ENCODE data around the gene RFX4.

- TF ChIP-seq CTCF (IDR thresholded peaks at IDR 0.05) (no peak), POLR2A (IDR thresholded peaks at IDR 0.05) (no peak)
Observed at GRCh38 chr12:106757623-106758348, 175.0 kb downstream of the RFX4 start.

Data from lower leg skin (tissue), 3 donors.